Heart left ventricle (tissue), 16 donors: ENCODE measurements around the gene RNU5B-1. TPM values are rescaled to one million over a fixed set of nuclear protein-coding genes. Genes with fewer than 3 reads are reported as not detected.
A peak's percentile ranks its signal among the peaks of the same experiment; 100 is the strongest.

Source experiments
- ATAC-seq, 4 donors: fragments of 200-7000 bp; cut with Tn5 transposase; one replicate each; pipeline ENCODE4 v1.9.1; 2020 to 2022; ENCODE audit warnings: moderate library complexity in 4 of 4, mild to moderate bottlenecking in 3 of 4, moderate number of reproducible peaks in 1 of 4
- DNase-seq, 5 donors: peaks; one replicate each; pipeline ENCODE4 v3.0.0-alpha.2; 2020
- H3K27ac ChIP-seq, 12 donors: fragments of 200-600 bp; sonication (generic) in 4 of 12; one replicate each; pipeline versions ENCODE4 v1.5.0 to v1.8.0; 2016 to 2022; ENCODE audit warnings: mild to moderate bottlenecking in 2 of 12
- H3K27me3 ChIP-seq, 9 donors: fragments of 200-600 bp; sonication (generic) in 2 of 9; one replicate each; pipeline versions ENCODE4 v1.5.1 to v1.8.0; 2016 to 2022; ENCODE audit warnings: mild to moderate bottlenecking in 3 of 9
- H3K36me3 ChIP-seq, 9 donors: fragments of 200-600 bp; sonication (generic) in 2 of 9; one replicate each; pipeline versions ENCODE4 v1.5.0 to v1.8.0; 2018 to 2022; ENCODE audit warnings: mild to moderate bottlenecking in 2 of 9
- H3K4me1 ChIP-seq, 12 donors: fragments of 200-600 bp; sonication (generic) in 4 of 12; one replicate each; pipeline versions ENCODE4 v1.5.0 to v1.8.0; 2016 to 2022; ENCODE audit warnings: mild to moderate bottlenecking in 3 of 12
- H3K4me3 ChIP-seq, 12 donors: fragments of 200-600 bp; sonication (generic) in 4 of 12; one replicate each; pipeline versions ENCODE4 v1.5.0 to v1.8.0; 2017 to 2022; ENCODE audit warnings: mild to moderate bottlenecking in 9 of 12, moderate library complexity in 4 of 12
- H3K9me3 ChIP-seq, 12 donors: fragments of 200-600 bp; sonication (generic) in 4 of 12; one replicate each; pipeline versions ENCODE4 v1.5.0 to v1.8.0; 2016 to 2022; ENCODE audit warnings: mild to moderate bottlenecking in 1 of 12
- CTCF ChIP-seq, 12 donors: fragments of 200-600 bp; sonication (generic) in 4 of 12; IDR thresholded peaks; one replicate each; pipeline versions ENCODE4 v1.5.0 to v1.8.0; 2018 to 2022; ENCODE audit warnings: antibody characterized with exemption in 12 of 12, mild to moderate bottlenecking in 5 of 12
- POLR2A ChIP-seq, 2 donors: fragments of 450-650 bp; IDR thresholded peaks; one replicate each; pipeline ENCODE4 v1.6.1; 2017; ENCODE audit warnings: antibody characterized with exemption in 2 of 2, mild to moderate bottlenecking in 2 of 2, moderate library complexity in 2 of 2
- WGBS, 4 donors: extraction: QIAGEN DNeasy Blood & Tissue Kit in 2 of 4; methylation state at CpG; one replicate each; pipeline versions ENCODE4 v1.1.5 to v1.1.7; 2013 to 2018; 5-methylcytosine and 5-hydroxymethylcytosine counted together
- intact Hi-C, 10 donors: fragments of 100-400 bp; cut with DNase I; formaldehyde crosslinking; loops; one replicate each; pipeline versions ENCODE4 v1.11.1 to v1.14.2; 2022
- polyA plus RNA-seq, 2 donors: library from polyadenylated mRNA; stranded (reverse); fragments of 200-250 nt; gene quantifications; one replicate each; pipeline ENCODE4 v1.2.3, GENCODE V29; 2013
- total RNA-seq, 9 donors: library from RNA; depleted of rRNA in 2 of 9; stranded (reverse); fragments of >200 nt in 2 of 9; fragmentation: NEBNext Ultra II Directional in 3 of 9; extraction: Animal tissue kit (Norgen Biotek cat#: 25700) in 3 of 9; gene quantifications; one replicate each; pipeline versions ENCODE4 v1.1.0 to v1.2.4, GENCODE V29; 2016 to 2023
- donor health status: ischemic (EF 13 %, LVEDD 7.1; RV severe dilation, severe dysfunction).
- donor health status: healthy with polysubstance abuse.
- donor health status: DM: no; HTN: yes; CAD: no.
- donor health status: DM: no; HTN: no; CAD: no.
- donor health status: ischemic (EF 25% LVEDD 6.9; RV normal size, moderate dysfunction).
- donor health status: ischemic (EF 25% LVEDD 5.7; RV mildly dilated, moderate dysfunction).
- donor health status: healthy.
- donor health status: DM: yes; HTN: yes; CAD: no.
- donor health status: ischemic (EF 35%, LVEDD 5.7; RV mildly dilated, moderate dysfunction).
- donor health status: nonischemic (EF 11% LVEDD 7.7; RV severe dilation, severe dysfunction).
- donor health status: DM: yes; HTN: yes; CAD: no.
- donor health status: PGD.
- donor health status: ischemic (EF 29% LVEDD 5.4; RV normal size, mild dysfunction).
- donor health status: nonischemic (EF 23%, LVEDD 6.1; RV moderate dilation, normal function).

Gene RNU5B-1
- total and polyA plus RNA-seq, 11 donors: 18.6 to 30.4 TPM; not detected in 9

GRCh38 chr15:65298731-65299130 is 5.7 kb upstream of the RNU5B-1 start:
- DNase-seq: no peak
- Histone ChIP-seq H3K27ac (no peak overlapping the region), H3K27me3 (no peaks in the 10 kb centered on the region), H3K4me1 (peaks cover 0 to 24% (median 8%) of the 10 kb centered on the region in 12 donors), H3K9me3 (no peaks in the 10 kb centered on the region), H3K4me3 (no peak overlapping the region), H3K36me3 (no peaks in the 10 kb centered on the region)
- ATAC-seq: no peak
- TF ChIP-seq POLR2A (IDR thresholded peaks at IDR 0.05): no peak
- no peak for TF ChIP-seq CTCF (IDR thresholded peaks at IDR 0.05)
- intact Hi-C loops: loop anchor here in 5 of 10 donors (1.0 to 10.0 kb wide), 5 partner anchors 109 to 266 kb away; no protein-coding TSS in a partner anchor
- WGBS, 4 donors: 88 to 92% (median 90%) methylated on average over 11 of the region's 11 CpGs

- H3K4me3 ChIP-seq: no peak overlapping the region
- no peaks in the 10 kb centered on the region for H3K9me3 ChIP-seq
- no peak overlapping the region for H3K27ac ChIP-seq
- intact Hi-C loops: no loop called here
- ATAC-seq (no peak), DNase-seq (peak in 1 of 5 donors; percentile 59)
- no peaks in the 10 kb centered on the region for H3K27me3 ChIP-seq
- WGBS, 4 donors: 93 to 100% (median 94%) methylated on average over 6 to 36 of the region's 36 CpGs
- H3K4me1 ChIP-seq: peaks cover 0 to 32% (median 14%) of the 10 kb centered on the region in 12 donors
- no peaks in the 10 kb centered on the region for H3K36me3 ChIP-seq
- TF ChIP-seq CTCF (IDR thresholded peaks at IDR 0.05) (no peak), POLR2A (IDR thresholded peaks at IDR 0.05) (no peak)
Measured at GRCh38 chr15:65300924-65301441, 3.5 kb upstream of the RNU5B-1 start.

GRCh38 chr15:65302061-65302460 is 2.4 kb upstream of the RNU5B-1 start:
- H3K4me1 ChIP-seq: peaks cover 0 to 24% (median 14%) of the 10 kb centered on the region in 12 donors
- whole genome bisulfite sequencing, 4 donors: 86 to 91% (median 87%) methylated on average over 18 to 24 of the region's 24 CpGs
- no peak overlapping the region for H3K27ac ChIP-seq
- H3K9me3 ChIP-seq: no peaks in the 10 kb centered on the region
- H3K4me3 ChIP-seq: no peak overlapping the region
- no peaks in the 10 kb centered on the region for H3K27me3 ChIP-seq
- H3K36me3 ChIP-seq: no peaks in the 10 kb centered on the region
- ATAC-seq (no peak), DNase-seq (peak in 1 of 5 donors; percentile 61)
- intact Hi-C loops: no loop called here
- no peak for TF ChIP-seq CTCF (IDR thresholded peaks at IDR 0.05)
- no peak for TF ChIP-seq POLR2A (IDR thresholded peaks at IDR 0.05)

- 1% methylated on average over 24 of the region's 24 CpGs for WGBS, 4 donors
- Histone ChIP-seq H3K27me3 (no peaks in the 10 kb centered on the region), H3K4me3 (peak overlapping the region; percentile 30 to 74 (median 56)), H3K36me3 (no peaks in the 10 kb centered on the region), H3K4me1 (peaks cover 0 to 15% (median 11%) of the 10 kb centered on the region in 12 donors), H3K9me3 (no peaks in the 10 kb centered on the region), H3K27ac (peak overlapping the region; percentile 77 to 94 (median 91))
- ATAC-seq (peak; percentile 52 to 71 (median 64)), DNase-seq (peak in 4 of 5 donors; percentile 40 to 60 (median 45))
- intact Hi-C loops: loop anchor here in 1 of 10 donors (2.0 kb wide), 1 partner anchor 119 kb away; the partner anchor contains the start of gene CLPX
- TF ChIP-seq CTCF (IDR thresholded peaks at IDR 0.05) (peak in 1 of 12 donors; percentile 82), POLR2A (IDR thresholded peaks at IDR 0.05) (no peak)
Measured at GRCh38 chr15:65303687-65304380, 643 bp upstream of the RNU5B-1 start.
